Measurements from ENCODE around the gene PLEKHH1.
"Not testable (repeated sequence)": the region's sequence is repeated elsewhere in the genome, so short reads cannot be mapped to it uniquely, and the experiment has no call there.

The PLEKHH1 gene

DNA sequence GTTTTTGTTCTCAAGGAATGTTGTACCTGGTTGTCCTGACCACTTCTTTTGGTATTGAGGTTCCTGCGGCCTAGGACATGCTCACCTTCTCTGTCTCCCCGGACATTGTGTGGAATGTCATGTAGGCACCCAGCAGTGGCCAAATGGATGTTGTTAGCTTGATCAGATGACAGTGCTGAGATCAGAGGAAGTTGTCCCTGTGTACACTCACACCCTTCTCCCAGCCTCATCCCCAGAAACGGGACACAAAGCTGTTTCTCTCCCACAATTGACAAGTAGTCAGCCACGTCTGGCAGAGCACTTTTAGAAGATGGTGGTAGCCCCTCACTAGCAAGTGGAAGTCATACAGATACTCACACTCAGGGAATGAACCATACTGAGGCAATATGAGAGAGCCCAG, 3.0 kb downstream of the PLEKHH1 start:
- DNase-seq = no peak

DNA sequence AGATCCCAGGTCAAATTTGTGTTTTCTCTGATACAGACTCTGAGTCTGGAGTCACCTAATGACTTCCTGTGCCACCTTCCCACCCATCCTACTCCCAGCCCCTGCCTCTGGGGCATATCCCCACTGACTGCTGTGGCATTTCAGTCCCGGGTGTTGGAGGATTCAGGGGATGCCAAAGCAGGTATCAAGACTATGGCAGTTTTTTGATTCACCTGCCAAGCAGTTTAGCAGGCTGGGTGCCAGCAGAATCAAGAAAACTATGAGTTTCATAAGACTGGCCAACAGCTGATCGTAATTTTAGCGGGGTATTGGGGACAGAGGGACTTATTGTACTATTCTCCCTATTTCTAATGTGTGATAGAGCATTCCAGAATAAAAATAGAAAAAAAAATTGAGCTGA, 4.6 kb downstream of the PLEKHH1 start:
- DNase-seq = no peak

DNA sequence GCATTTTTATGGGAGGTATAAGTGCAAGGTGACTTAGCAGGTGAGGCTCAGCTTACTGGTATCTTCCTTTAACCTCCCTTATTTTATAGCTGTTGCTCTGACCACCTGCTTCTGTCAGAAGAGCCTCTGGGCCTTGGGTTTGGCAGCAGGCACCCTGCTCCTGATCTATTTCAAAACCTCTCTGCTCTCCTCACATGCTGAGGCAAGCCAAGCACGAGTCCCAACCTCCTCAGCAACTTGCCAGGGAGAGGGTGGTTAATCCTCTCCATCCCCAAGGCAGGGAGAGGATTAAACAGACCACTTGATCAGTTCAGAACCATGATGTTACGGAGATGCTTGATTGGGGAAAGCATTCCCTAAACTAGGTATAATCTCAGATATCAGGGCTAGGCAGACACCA, 5.4 kb downstream of the PLEKHH1 start:
- no peak for DNase-seq

DNA sequence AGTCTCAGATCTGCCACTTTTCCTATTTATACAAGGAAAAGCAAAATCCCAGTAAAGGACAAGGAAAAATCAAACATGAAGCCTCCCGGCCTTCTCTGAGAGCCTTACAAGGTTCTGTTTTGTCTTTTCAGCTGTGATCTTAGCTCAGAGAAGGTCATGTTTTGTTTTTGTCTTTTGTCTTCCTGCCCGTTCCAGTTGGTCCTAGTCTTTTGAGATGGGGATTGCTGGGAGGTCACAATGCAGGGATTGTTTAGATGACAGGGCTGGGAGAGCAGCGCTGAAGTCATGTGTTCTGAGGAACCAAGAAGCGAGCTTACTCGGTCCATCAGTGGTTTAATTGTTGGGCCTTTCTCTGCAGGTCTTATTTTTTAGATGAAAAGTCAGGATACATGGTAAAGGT, 6.0 kb downstream of the PLEKHH1 start:
- DNase-seq = no peak

DNA sequence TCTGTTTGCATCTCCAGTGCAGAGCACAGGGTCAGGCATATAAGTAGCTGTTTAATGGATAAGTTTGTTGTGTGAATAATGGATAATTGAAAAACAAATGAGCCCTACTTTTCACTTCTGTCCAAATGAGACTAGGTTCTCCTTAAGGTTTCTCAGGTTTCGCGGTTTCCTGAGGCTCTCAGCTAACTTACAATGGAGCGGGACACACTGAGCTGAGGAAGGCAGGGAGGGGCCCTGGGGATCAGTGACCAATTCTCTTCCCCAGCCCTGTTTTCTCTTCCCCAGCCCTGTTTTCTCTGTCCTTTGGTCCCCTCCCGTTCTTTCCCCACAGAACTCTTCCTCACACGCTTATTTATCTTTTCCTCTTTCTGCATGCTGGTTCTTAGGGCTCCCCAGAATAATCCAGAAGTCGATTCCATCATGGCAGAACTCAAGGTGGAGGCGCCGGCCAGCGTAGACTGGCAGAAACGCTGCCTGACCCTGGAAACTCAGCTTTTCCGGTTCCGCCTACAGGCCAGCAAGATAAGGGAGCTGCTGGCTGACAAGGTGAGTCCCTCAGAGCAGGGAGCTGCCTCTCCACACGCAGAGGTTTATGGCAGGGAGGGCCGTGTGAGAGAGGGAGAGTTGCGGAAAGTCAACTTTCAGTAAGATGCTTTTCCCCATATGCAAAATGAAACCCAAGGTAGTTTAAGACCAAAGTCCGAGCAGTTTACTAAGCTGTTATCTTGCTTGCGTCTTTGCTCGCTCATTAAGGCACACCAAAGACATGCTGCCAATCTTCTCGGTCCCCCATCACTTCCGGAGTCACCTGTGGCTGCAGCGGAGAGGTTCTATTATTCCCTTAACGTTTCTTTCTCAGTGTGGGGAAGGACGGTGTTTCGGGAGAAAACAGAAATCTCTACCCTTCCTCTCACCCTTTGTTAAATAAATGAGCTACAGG, 8.6 kb downstream of the PLEKHH1 start:
- no peak for DNase-seq

DNA sequence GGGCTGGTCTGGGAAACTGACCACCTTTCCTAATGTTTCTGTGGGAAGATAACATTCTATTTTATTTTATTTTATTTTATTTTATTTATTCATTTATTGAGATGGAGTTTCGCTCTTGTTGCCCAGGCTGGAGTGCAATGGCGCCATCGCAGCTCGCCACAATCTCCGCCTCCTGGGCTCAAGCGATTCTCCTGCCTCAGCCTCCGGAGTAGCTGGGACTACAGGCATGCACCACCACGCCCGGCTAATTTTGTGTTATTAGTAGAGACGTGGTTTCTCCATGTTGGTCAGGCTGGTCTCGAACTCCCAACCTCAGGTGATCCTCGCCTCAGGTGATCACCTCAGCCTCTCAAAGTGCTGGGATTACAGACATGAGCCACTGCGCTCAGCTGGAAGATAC, 9.5 kb downstream of the PLEKHH1 start:
- DNase-seq = not testable (repeated sequence)

DNA sequence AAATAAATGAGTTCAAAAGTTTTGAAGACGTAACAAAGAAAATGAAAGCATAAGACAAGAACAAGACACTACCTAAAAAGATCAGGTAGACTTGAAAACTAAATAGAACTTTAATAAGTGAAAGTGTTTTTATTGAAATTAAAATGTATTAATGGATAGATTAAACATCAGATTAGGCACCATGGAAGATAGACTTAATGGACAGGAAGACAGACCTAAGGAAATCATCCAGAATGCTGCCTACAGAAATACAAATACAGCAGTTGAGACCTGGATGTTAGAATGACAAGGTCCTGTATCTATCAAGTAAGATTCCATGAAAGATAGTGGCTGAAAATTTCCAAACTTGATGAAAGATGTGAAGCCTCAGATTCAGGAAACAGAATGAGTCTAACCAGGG, 11.5 kb downstream of the PLEKHH1 start:
- DNase-seq = no peak

DNA sequence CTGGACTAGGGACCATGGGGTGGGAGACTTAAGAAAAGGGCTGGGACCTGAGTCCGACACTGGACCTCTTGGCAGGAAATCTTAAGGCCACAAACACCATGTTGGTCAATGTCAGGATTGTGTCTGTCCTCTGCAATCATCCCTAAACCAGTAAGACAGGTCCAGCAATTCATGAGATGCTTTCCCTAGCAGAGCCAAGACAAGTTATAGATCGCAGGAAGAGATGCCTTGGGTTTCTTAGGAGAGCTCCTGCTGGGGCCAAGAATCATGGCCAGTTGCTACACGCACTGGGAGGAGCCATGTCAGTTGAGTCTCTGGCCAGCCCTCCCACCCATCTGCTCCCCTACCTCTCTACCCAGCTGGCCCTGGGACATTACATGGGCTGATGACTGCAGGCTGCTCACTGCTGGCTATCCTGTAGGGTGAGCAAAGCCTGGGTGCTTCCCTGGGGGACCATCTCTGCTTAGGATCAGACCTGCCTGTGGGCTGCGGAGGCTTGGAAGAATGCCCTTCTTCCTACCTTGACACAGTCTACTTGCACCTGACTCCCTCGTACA, 14.2 kb downstream of the PLEKHH1 start:
- no peak for DNase-seq

DNA sequence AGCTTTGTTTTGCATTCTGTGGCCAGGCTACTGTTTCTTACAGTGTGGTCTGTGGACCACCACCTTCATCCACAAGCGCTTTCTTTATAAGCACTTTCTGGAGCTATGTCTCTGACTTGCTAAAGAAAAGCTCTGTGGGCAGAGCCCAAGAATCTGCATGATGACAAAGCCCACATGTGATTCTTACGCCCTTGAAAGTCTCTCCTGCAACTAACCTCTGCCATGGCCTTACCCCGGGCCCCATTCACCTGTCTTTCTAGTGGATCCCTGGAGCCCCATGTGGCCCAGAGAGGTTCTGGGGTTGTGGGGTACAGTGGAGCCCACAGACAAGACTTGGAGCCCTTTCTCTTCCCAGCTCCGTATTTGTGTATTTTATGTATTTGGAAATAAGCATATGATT, 16.6 kb downstream of the PLEKHH1 start:
- DNase-seq = no peak

DNA sequence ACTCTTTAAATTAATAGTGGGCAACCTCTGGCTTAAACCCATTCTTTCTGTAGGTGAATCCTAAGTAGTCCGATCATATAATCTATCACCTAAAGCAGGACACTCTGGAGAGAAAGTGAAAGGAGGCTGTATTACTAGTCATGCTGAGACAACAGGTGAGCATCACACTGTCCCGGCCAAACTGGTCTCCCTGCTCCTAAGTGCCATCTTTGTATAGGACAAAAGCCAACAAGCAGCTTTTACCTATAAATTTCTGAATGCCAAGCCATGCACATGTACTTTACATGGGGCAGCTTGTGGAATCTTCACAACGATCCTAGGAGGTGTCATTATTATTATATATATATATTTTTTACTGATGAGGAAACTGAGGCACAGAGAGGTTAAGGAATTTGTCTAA, 18.0 kb downstream of the PLEKHH1 start:
- no peak for DNase-seq

DNA sequence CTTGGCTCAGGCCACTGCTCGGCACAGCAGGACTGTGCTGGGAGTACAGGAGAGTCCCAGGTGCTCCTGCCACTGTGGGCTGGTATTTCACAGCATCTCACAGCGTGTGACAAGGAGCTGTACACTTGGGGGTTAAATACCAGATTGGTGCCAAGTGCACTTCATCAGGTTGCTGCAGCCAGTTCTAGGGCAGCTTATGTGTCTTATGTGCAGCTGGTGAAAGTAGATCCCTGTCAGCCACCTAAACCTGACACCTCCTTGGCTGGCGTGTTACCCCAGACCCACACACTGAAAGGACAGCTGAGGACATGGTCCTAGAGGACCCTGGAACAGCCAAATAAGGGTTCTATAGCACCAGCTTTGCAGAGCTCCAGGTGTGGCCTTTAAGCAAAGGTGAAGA, 18.9 kb downstream of the PLEKHH1 start:
- DNase-seq = no peak

DNA sequence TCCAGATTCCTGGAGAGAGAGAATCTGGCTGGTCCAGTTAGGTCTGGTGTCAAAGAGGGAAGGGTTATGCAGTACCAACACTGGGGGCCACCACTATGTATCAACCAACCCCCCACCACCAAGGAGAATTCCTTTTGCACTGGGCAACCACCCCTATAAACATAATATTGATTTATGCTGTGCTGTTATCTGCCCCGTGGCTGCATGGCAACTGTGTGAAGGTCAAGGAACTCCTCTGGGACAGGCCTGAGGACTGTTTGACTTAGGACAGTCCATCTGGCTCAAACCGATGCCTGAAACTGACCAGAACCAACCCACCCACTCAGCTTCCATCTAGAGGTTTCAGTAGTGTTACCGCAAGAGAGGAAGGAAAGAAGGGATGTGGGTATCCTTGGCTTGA, 20.5 kb downstream of the PLEKHH1 start:
- DNase-seq = no peak

DNA sequence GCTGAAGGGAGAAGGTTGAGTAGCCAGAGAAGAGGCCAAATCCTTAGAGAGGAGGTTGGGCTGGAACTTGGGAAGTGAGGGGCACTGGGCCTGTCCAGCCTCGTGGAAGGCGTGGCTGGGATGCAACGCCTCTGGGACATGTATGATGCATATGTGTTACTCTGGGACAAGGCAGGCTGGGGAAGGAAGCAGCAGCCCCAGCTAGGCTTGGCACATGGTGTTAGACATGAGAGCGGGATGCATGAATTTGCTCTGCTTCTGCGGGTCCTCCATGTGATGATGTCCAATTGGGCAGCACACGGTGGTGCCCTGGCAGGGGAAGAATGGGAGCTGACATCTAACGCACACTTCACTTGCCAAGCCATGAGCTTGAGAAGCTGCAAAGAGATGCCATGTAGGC, 21.3 kb downstream of the PLEKHH1 start:
- no peak for DNase-seq

DNA sequence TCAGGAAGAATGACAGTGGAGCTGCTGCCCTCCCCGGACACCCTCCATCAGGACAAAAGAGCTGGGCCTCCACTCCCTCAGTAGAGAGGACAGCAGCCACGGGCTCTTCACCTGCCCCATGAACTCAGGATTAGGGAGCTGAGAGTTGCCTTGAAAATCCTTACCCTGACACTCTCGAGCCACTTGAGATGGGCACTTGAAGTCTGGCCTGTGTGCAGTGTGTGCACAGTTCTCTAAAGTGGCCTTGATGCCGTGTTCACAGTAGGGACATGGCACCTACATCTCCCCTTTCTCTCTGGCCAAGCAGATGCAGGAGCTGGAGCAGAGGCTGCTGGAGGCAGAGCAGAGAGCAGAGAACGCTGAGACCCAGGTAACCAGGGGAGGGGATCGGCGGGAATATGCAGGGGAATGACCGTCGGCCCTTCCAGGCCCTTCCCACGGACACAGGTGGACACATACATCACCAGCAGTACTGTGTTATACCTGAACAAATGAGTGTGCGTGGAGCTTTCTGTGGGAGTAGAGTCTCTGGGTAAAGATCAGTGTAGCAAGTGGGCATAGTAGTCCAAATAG, 22.5 kb downstream of the PLEKHH1 start:
- DNase-seq = no peak

DNA sequence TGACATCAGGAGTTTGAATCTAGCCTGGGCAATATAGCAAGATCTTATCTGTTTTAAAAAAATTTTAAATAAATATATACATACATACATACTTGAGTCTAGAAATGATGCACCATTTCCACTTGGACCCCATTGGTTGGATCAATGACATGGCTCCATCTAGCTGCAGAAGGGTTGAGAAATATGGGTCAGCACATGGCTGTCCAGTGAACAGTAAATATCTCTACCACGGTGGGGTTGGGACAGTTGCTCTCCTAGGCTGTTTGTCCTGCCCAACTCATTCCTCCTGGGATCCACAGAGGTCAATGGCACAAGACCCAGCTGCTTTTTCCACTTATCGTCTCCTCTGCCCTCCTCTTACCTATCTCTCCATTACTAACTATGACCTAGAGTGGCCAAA, 23.6 kb downstream of the PLEKHH1 start:
- no peak for DNase-seq

DNA sequence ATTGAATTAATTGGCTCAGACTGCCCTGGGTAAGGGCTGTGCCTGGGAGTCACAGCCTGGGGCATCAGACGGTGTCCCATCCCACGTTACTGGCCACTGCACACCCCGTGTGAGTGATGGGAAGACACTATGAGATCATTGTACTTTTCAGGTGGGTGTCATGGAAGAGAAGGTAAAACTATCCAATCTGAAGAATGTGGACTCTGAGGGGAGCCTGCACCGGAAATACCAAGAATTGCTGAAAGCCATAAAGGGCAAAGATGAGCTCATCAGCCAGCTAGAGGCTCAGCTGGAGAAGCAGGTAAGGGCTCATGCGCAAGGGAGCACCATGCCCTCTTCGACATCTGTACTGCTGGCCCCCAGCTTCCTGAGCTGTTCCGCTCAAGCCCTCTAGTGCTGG, 24.0 kb downstream of the PLEKHH1 start:
- DNase-seq = no peak

DNA sequence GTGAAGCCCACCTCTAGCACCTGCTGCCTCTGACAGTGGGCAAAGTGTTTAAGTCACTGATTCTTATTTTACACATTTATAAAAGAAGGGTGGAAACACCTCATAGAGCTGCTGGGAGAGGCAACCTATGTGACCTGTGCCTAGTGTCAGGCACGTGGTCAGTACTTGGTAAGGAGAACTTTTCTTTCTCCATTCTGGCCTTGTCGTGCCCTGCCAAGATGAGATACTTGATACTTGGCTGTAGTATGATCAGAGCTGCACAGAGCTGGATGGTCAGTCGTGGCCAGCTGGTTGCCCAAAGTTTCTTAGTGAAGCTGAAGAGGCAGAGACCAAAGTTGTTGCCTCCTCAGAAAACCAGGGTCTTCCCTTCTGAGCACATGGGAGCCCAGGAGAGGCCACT, 24.6 kb downstream of the PLEKHH1 start:
- DNase-seq = no peak

DNA sequence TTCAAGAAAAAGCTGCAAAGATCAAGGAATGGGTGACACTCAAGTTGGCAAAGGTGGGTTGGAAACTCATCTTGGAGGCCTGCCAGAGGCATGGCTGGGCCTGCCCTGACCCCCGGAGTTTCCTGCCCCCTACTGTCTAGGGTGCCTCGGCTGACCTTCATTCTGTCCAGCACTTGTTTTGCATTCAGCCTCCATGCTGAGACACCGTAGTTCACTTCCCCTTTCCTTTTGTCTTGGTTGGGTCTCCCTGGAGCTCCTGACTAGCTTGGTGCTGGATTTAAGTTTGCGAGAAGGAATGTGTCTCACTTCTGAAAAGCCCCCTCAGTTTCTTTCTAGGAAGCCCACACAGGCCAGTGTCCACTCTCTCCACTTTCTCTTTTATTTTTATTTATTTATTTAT, 26.5 kb downstream of the PLEKHH1 start:
- no peak for DNase-seq

DNA sequence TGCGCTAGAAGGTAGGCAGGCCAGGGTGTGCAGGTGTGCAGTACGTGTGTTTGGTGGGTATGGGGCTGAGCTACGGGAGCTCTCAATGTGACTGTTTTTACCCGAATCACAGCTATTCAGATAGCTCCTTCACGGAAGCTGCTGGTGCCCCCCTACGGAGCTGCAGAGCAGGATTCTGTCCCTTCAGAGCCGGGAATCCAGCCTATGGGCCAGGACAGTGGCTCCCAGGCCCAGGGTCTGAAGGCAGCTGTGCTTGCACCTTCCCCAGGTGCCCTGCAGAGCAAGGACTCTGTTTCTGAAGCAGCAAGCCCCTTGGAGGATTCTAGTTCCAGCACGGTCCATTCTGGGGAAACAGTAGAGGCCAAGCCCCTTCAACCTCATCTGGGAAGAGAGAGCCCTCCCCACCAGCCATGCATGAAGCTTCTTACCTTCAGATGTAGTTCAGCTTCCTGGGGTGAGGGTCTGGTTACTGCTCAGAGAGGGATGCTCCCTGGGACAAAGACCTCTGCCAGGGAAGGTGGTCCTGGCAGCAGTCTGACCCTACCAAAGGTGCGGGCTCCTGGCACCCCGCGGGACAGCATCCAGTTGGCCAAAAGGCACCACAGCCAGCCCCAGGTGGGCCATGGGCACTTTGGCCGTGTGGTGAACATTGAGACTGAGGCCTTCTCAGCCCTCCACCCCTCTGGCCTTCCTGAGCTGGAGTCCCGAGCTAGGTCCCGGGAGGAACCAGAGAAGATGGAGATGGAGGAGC, 29.1 kb downstream of the PLEKHH1 start:
- DNase-seq = no peak

DNA sequence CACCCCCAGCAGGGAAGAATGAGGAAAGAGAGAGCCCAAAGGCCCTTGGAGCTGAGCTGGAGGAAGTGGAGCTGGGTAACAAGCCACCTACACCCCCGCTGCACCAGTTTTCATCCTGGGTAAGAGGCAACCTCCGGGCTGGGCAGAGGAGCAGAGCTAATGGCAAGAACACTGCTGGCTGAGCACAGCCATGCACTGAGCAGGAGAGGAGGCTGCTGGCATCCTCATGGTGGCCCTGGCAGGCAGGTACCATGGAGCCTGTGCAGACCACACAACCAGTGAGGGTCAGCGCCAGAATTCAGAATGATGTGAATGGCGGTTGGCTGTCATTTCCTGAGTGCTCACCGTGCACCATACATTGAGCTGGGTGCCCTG, 29.7 kb downstream of the PLEKHH1 start:
- no peak for DNase-seq

DNA sequence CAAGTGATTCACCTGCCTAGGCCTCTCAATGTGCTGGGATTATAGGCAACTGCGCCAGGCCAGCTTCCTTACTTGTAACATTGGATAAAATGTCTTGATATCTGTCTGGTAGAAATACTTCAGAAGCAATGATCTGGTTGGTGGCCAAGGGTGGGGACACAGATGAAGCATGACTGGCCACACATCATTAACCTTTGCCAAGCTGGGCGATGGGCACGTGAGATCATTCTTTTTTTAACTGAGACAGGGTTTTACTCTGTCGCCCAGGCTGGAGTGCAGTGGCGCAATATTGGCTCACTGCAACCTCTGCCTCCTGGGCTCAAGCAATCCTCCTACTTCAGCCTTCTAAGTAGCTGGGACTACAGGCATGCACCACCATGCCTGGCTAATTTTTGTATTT, 31.1 kb downstream of the PLEKHH1 start:
- no peak for DNase-seq

DNA sequence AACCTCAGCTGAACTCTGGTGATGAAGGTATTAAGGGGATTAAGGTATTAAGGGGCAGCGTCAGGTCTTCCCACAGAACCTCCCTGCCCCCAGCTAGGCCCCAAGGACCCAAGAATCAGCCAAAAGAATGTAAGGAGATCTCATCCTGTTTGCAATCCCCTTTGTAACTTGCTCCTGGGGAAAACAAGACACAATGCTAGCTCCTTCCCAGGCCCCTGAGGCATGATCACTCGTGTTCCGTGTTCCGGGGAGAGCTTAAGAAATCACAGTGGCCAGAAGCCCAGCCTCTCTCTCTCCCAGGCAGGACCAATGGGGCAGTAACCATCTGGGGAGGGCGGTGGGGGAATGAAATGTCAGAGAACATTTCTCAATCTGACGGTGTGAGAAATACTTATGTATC, 33.8 kb downstream of the PLEKHH1 start:
- DNase-seq = no peak

DNA sequence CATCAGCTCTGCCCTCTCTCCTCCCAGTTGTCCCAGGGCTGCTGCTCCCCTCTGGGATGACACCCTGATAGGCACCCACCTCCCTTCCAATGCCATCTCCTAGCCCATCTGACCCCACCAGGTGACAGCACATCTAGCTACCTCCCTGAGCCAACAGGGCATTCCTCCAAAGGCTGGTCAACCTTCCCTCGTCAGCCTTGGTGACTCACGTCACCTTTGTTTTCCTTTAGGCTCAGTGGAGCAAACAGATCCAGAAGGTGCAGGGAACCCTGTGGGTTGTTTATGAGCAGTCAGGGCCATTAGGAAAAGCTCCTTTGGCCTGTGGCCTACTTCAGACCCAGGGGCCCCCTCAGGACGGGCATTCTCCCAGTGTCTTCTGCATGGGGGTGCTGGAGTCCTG, 34.6 kb downstream of the PLEKHH1 start:
- DNase-seq = no peak

Data from activated CD8-positive, alpha-beta memory T cell treated with anti-CD3 and anti-CD28 coated beads, Interleukin-2, amount 50 U/mL, for 48 hours (primary cell).